ENCODE results near the gene KCTD17.

DNA sequence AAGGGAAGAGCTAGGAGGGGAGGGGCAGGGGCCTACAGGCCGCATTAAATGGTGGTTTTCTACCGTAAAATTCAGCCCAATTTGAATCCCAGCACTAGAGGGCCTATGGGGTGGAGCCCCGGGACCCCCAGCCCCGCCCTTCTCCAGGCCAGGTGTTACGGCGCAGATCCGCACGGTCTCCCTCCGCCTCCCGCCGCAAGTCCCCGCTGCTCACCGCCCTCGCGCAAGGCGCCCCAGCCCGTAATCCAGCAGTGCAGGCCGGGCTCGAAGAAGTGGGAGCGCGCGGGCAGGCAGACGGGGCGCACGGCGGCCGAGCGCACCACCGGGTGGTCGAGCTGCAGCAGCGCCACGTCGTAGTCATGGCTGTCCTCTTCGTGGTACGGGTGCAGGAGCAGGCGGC, 17.3 kb downstream of the KCTD17 start:
- TF ChIP-seq POLR2AphosphoS5 (IDR thresholded peaks at IDR 0.05; ENCODE audit: low read depth, low read length): no peak
- TF ChIP-seq REST (IDR thresholded peaks at IDR 0.05; ENCODE audit: insufficient read depth in 1 of 2, low read depth in 2 of 2, low read length in 2 of 2): no peak
- no peak for TF ChIP-seq FOXP2 (optimal IDR thresholded peaks at IDR 0.05; ENCODE audit: borderline replicate concordance, extremely low read depth, extremely low read length, insufficient read depth)
- no peak for TF ChIP-seq SIN3A (IDR thresholded peaks at IDR 0.05; ENCODE audit: borderline replicate concordance, insufficient read depth, low read length)
- no peak for TF ChIP-seq TAF1 (IDR thresholded peaks at IDR 0.05; ENCODE audit: borderline replicate concordance, insufficient read depth, low read length)

Data from PFSK-1 (cell line).